ENCODE data around the gene ZNF362.

ZNF362 gene

DNA sequence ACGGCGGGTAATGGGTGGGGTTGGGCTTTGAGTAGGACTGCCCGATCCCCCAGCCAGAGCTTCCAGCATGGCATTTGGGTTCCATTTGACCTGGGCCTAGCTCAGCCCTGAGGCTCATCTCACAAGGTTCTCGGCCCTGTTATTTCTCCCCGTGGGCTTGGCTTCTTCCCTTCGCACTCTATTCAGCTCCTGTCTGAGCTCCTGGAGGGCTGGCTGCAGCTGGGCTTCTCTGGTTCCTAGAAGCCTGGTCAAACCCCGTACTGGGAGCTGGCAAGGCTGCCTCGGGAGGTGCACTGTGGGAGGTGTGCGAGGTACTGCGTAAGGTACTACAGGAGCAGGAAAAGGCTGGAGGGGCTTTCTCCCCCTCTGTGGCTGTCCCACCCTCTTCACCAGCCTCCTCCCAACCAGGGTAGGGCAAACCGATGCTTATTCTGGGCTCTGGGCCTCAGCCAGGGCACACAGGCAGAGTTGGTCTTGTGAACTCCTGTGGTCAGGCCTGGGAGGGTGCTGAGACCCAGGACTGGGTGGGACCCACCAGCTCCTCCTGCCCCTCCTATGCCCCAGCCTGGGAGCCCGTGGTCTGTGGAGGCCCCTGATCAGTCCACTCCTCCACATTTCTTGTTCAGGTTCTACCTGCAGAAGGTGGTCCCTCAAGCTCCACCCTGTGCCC, 63.8 kb downstream of the ZNF362 start:
- Histone ChIP-seq H3K27ac (ENCODE audit: low read depth, low read length) (no peak overlapping the region), H2BK120ac (ENCODE audit: low read depth, low read length) (no peak overlapping the region), H3K4me2 (ENCODE audit: low read length) (no peak overlapping the region), H3K79me1 (ENCODE audit: low read length) (no peaks in the 10 kb centered on the region), H2AK5ac (ENCODE audit: low read length) (no peak overlapping the region), H3K4ac (ENCODE audit: low read depth, low read length) (no peak overlapping the region), H4K8ac (ENCODE audit: low read depth, low read length) (no peak overlapping the region), H3K36me3 (ENCODE audit: control insufficient read depth, insufficient read depth, low read length) (no peaks in the 10 kb centered on the region), H3K4me1 (ENCODE audit: control insufficient read depth, low read depth, low read length) (no peaks in the 10 kb centered on the region), H2BK15ac (replicated peaks; ENCODE audit: low read depth) (no peak overlapping the region), H2BK5ac (ENCODE audit: low read length) (no peak overlapping the region), H4K5ac (ENCODE audit: low read length) (no peak overlapping the region), H3K79me2 (ENCODE audit: control insufficient read depth, insufficient read depth, low read length) (no peaks in the 10 kb centered on the region), H3K18ac (ENCODE audit: low read length) (no peak overlapping the region), H3K9ac (ENCODE audit: low read length) (no peak overlapping the region), H3K23ac (ENCODE audit: low read length) (no peak overlapping the region), H3K4me3 (ENCODE audit: low read length) (no peak overlapping the region), H3K27me3 (ENCODE audit: insufficient read depth, low read length, poor library complexity) (no peaks in the 10 kb centered on the region), H3K56ac (ENCODE audit: low read length) (no peak overlapping the region)
- DNase-seq = no peak
- no CpG with 5 or more reads among the region's 12 CpGs for WGBS (ENCODE audit: extremely low coverage, insufficient coverage, low lambda C conversion rate)

DNA sequence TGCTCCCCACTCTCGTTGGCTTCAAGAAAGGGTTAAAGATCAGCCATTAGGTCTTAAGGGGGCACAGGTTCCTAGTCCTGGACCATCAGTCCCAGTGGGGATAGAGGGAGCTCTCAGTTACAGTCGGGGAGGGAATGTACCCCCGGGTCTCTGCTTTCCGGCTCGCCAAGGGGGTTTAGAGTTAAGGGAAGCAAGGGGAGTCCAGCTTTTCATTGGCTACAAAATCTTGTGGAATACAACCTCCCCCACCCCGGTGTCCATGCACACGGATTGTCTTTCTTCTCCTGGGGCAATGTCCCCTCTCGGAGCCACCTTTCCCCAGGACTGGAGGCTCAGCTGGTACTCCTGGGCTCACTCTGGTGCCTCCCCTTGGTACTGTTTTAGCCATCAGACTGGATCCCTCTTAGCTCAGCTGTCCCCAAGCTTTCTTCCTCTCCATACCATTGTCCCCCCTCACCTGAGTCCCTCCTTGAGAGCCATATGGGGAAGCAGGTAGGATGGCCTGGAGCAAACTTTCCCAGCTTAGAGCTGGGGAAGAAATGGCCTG, 64.4 kb downstream of the ZNF362 start, which contains the start of gene A3GALT2:
A3GALT2 (minus strand) TSS at position 480 of the 547 bp plus-strand sequence; CDS start at position 480, 0 bp downstream.
- no CpG with 5 or more reads among the region's 8 CpGs for WGBS (ENCODE audit: extremely low coverage, insufficient coverage, low lambda C conversion rate)
- no peak within 1 kb of the TSS for H2AK5ac ChIP-seq (ENCODE audit: low read length)
- no peak within 1 kb of the TSS for H2BK5ac ChIP-seq (ENCODE audit: low read length)
- H3K23ac ChIP-seq (ENCODE audit: low read length) = no peak within 1 kb of the TSS
- no peaks in the 10 kb centered on the region for H3K79me2 ChIP-seq (ENCODE audit: control insufficient read depth, insufficient read depth, low read length)
- no peaks in the 10 kb centered on the region for H3K27me3 ChIP-seq (ENCODE audit: insufficient read depth, low read length, poor library complexity)
- H3K56ac ChIP-seq (ENCODE audit: low read length) = no peak within 1 kb of the TSS
- H3K9ac ChIP-seq (ENCODE audit: low read length) = no peak within 1 kb of the TSS
- no peak within 1 kb of the TSS for H3K4ac ChIP-seq (ENCODE audit: low read depth, low read length)
- no peak within 1 kb of the TSS for H2BK120ac ChIP-seq (ENCODE audit: low read depth, low read length)
- no peak within 1 kb of the TSS for H3K27ac ChIP-seq (ENCODE audit: low read depth, low read length)
- no peak within 1 kb of the TSS for H3K4me3 ChIP-seq (ENCODE audit: low read length)
- H3K36me3 ChIP-seq (ENCODE audit: control insufficient read depth, insufficient read depth, low read length) = no peaks in the 10 kb centered on the region
- H3K4me1 ChIP-seq (ENCODE audit: control insufficient read depth, low read depth, low read length) = no peaks in the 10 kb centered on the region
- no peak within 1 kb of the TSS for H3K4me2 ChIP-seq (ENCODE audit: low read length)
- no peaks in the 10 kb centered on the region for H3K79me1 ChIP-seq (ENCODE audit: low read length)
- H4K5ac ChIP-seq (ENCODE audit: low read length) = no peak within 1 kb of the TSS
- no peak within 1 kb of the TSS for H4K8ac ChIP-seq (ENCODE audit: low read depth, low read length)
- H2BK15ac ChIP-seq (replicated peaks; ENCODE audit: low read depth) = no peak within 1 kb of the TSS
- no peak within 1 kb of the TSS for H3K18ac ChIP-seq (ENCODE audit: low read length)
- no peak for DNase-seq

DNA sequence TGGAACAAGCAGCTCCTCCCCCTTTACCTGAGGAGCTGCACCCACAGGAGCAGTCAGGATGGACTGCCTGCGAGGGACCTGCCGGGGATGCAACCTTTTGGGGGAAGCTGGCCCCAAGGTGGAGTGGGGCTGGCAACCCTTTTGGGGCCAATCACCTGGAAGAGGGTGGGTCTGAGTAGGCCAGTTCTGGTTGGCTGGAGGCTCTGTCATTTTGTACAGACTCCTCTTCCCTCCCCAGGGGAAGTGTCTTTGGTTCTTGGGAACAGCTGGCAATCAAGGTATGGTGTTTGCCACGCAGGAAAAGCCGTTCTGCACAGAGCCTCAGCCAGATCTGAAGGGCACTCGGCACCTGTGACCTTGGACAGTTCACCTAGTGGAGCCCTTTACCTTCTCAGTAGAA, 64.9 kb downstream of the ZNF362 start:
- Histone ChIP-seq H3K27me3 (ENCODE audit: insufficient read depth, low read length, poor library complexity) (no peaks in the 10 kb centered on the region), H3K79me2 (ENCODE audit: control insufficient read depth, insufficient read depth, low read length) (no peaks in the 10 kb centered on the region), H2BK5ac (ENCODE audit: low read length) (no peak overlapping the region), H2BK15ac (replicated peaks; ENCODE audit: low read depth) (no peak overlapping the region), H3K4me1 (ENCODE audit: control insufficient read depth, low read depth, low read length) (no peaks in the 10 kb centered on the region), H3K9ac (ENCODE audit: low read length) (no peak overlapping the region), H3K27ac (ENCODE audit: low read depth, low read length) (no peak overlapping the region), H3K36me3 (ENCODE audit: control insufficient read depth, insufficient read depth, low read length) (no peaks in the 10 kb centered on the region), H4K8ac (ENCODE audit: low read depth, low read length) (no peak overlapping the region), H2AK5ac (ENCODE audit: low read length) (no peak overlapping the region), H3K23ac (ENCODE audit: low read length) (no peak overlapping the region), H4K5ac (ENCODE audit: low read length) (no peak overlapping the region), H3K18ac (ENCODE audit: low read length) (no peak overlapping the region), H3K4ac (ENCODE audit: low read depth, low read length) (no peak overlapping the region), H3K4me3 (ENCODE audit: low read length) (no peak overlapping the region), H3K56ac (ENCODE audit: low read length) (no peak overlapping the region), H3K4me2 (ENCODE audit: low read length) (no peak overlapping the region), H3K79me1 (ENCODE audit: low read length) (no peaks in the 10 kb centered on the region), H2BK120ac (ENCODE audit: low read depth, low read length) (no peak overlapping the region)
- no CpG with 5 or more reads among the region's 5 CpGs for WGBS (ENCODE audit: extremely low coverage, insufficient coverage, low lambda C conversion rate)
- no peak for DNase-seq

DNA sequence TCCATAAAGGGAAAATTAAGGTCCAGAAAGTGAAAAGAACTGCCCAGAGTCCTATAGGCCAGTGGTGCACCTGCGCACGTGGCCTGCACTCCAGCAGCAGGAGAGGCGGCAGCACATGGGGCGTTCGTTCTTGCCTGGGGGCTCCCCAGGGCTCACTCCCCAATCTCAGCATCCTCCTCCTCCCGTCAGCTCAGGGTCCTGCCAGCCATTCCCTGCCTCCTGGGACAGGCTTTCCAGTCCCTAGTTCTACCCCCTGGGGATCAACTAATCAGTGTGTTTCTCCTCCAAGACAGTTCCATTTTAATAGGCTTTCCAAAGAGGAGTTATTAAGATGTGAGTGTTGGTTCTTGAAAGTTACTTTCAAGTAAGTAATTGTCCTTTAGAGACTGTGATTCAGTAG, 65.8 kb downstream of the ZNF362 start:
- WGBS (ENCODE audit: extremely low coverage, insufficient coverage, low lambda C conversion rate) = no CpG with 5 or more reads among the region's 6 CpGs
- no peak overlapping the region for H3K56ac ChIP-seq (ENCODE audit: low read length)
- no peaks in the 10 kb centered on the region for H3K27me3 ChIP-seq (ENCODE audit: insufficient read depth, low read length, poor library complexity)
- H2BK5ac ChIP-seq (ENCODE audit: low read length) = no peak overlapping the region
- no peak overlapping the region for H4K5ac ChIP-seq (ENCODE audit: low read length)
- H3K79me2 ChIP-seq (ENCODE audit: control insufficient read depth, insufficient read depth, low read length) = no peaks in the 10 kb centered on the region
- H3K36me3 ChIP-seq (ENCODE audit: control insufficient read depth, insufficient read depth, low read length) = no peaks in the 10 kb centered on the region
- no peak overlapping the region for H4K8ac ChIP-seq (ENCODE audit: low read depth, low read length)
- H3K79me1 ChIP-seq (ENCODE audit: low read length) = no peaks in the 10 kb centered on the region
- DNase-seq = no peak
- no peak overlapping the region for H3K27ac ChIP-seq (ENCODE audit: low read depth, low read length)
- H2BK120ac ChIP-seq (ENCODE audit: low read depth, low read length) = no peak overlapping the region
- H2AK5ac ChIP-seq (ENCODE audit: low read length) = no peak overlapping the region
- no peak overlapping the region for H3K4me2 ChIP-seq (ENCODE audit: low read length)
- H3K4me3 ChIP-seq (ENCODE audit: low read length) = no peak overlapping the region
- H3K18ac ChIP-seq (ENCODE audit: low read length) = no peak overlapping the region
- H3K4me1 ChIP-seq (ENCODE audit: control insufficient read depth, low read depth, low read length) = no peaks in the 10 kb centered on the region
- no peak overlapping the region for H3K23ac ChIP-seq (ENCODE audit: low read length)
- no peak overlapping the region for H2BK15ac ChIP-seq (replicated peaks; ENCODE audit: low read depth)
- H3K4ac ChIP-seq (ENCODE audit: low read depth, low read length) = no peak overlapping the region
- H3K9ac ChIP-seq (ENCODE audit: low read length) = no peak overlapping the region

DNA sequence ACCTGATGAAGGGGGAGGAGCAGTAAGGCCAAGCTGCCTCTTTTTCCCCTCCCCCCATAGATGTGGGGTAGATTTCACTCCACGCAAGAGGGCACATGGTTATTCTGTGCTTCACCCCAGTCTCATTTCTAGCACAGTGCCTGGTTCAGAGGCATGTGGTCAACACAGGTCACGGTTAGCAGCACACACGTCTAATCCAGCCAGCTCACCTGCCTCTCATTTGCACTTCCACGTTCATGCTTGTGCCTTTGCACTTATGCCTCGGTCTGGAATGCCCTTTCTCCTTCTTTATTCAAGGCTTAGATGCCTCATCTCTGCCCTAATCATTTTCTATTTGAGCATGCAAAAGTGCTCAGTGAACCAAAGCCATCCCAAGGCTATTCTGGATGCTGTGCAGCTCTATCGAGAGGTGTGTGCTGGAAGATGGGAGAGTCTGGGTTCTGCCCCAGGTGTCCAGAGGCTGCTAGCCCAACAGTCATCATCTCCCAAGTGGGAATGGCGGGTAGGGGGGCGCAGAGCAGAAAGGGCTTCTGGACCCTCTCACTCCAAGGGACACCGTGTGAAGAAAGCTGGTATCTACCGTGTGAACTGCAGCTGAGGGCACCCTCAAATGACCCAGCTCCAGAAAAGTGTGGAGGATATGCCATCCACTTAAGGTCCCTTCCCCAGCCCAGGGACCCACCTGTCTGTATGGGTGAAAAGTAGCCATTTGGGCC, 66.7 kb downstream of the ZNF362 start:
- Histone ChIP-seq H3K79me2 (ENCODE audit: control insufficient read depth, insufficient read depth, low read length) (no peaks in the 10 kb centered on the region), H3K4ac (ENCODE audit: low read depth, low read length) (no peak overlapping the region), H3K4me3 (ENCODE audit: low read length) (no peak overlapping the region), H2BK15ac (replicated peaks; ENCODE audit: low read depth) (no peak overlapping the region), H4K5ac (ENCODE audit: low read length) (no peak overlapping the region), H2BK120ac (ENCODE audit: low read depth, low read length) (no peak overlapping the region), H4K8ac (ENCODE audit: low read depth, low read length) (no peak overlapping the region), H3K27me3 (ENCODE audit: insufficient read depth, low read length, poor library complexity) (no peaks in the 10 kb centered on the region), H2BK5ac (ENCODE audit: low read length) (no peak overlapping the region), H3K18ac (ENCODE audit: low read length) (no peak overlapping the region), H3K4me1 (ENCODE audit: control insufficient read depth, low read depth, low read length) (no peaks in the 10 kb centered on the region), H3K23ac (ENCODE audit: low read length) (no peak overlapping the region), H3K9ac (ENCODE audit: low read length) (no peak overlapping the region), H3K27ac (ENCODE audit: low read depth, low read length) (no peak overlapping the region), H3K56ac (ENCODE audit: low read length) (no peak overlapping the region), H2AK5ac (ENCODE audit: low read length) (no peak overlapping the region), H3K79me1 (ENCODE audit: low read length) (no peaks in the 10 kb centered on the region), H3K36me3 (ENCODE audit: control insufficient read depth, insufficient read depth, low read length) (peaks cover 2% of the 10 kb centered on the region), H3K4me2 (ENCODE audit: low read length) (no peak overlapping the region)
- DNase-seq = no peak
- no CpG with 5 or more reads among the region's 10 CpGs for WGBS (ENCODE audit: extremely low coverage, insufficient coverage, low lambda C conversion rate)
